ENCODE data around the gene PTK6.

Gene PTK6

GRCh38 chr20:63508072-63508768 is 29.0 kb downstream of the PTK6 start:
- no peak for DNase-seq (ENCODE audit: low read depth, low spot score)

DNA sequence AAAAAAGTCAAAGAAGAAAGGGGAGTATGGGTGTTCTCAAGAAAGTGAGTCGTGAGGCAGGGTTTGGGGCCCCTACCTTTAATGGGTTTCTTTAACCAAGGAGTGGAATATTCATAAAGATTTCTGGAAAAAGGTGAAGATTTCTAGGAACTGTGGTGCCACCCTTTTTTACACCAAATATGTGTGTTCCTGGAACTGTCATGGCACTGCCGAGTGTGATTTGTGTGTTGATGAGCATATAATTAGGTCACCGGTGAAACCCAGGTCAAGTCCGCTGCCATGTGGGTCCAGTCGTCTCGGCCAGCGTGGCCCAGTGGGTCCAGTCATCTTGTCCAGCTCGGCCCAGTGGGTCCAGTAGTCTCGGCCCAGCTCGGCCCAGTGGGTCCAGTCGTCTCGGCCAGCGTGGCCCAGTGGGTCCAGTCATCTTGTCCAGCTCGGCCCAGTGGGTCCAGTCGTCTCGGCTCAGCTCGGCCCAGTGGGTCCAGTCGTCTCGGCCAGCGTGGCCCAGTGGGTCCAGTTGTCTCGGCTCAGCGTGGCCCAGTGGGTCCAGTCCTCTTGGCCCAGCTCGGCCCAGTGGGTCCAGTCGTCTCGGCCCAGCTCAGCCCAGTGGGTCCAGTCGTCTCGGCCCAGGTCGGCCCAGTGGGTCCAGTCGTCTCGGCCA is 30.0 kb downstream of the PTK6 start:
- DNase-seq (ENCODE audit: low read depth, low spot score) = no peak

- DNase-seq (ENCODE audit: low read depth, low spot score) = no peak
These were observed 31.5 kb downstream of the PTK6 start for GRCh38 chr20:63505723-63506122.

GRCh38 chr20:63505281-63505680 is 31.9 kb downstream of the PTK6 start:
- DNase-seq (ENCODE audit: low read depth, low spot score) = no peak

DNA sequence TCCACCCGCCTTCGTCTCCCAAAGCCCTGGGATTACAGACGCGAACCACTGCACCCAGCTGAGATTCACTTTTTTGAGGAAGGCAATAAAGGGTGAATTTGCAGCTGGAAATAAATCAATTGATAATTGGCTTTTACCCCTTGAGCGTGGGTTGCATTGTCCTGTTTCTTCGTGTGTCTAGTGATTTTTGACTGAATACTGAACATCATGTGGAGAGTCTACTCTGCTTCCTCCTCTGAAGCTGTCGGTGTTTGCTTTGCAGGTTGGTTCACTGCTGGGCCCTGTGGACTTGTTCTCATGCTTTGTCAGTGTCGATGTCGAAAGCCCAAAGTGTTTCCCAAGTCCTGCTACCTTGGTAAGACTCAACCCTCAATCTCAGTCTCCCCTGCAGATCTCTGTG is 32.5 kb downstream of the PTK6 start:
- no peak for DNase-seq (ENCODE audit: low read depth, low spot score)

DNA sequence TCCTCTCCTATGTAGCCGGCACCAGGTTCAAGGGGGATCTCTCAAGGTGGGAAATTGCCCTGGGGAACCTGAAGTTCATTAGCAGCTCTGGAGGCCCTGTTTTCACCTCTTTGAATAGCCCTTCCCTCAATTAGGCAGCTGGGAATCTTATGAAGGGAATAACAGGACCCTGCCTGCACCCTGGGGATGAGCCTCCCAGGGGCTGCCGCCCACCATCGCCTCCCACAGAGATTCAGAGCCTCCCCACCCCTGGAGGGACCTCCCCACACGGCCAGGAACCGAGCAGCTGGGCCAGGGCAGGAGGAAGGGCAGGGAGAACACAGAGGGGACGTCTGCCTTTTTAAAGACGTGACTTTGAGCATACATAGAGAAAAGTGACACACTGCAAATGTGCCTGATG is 33.7 kb downstream of the PTK6 start:
- no peak for DNase-seq (ENCODE audit: low read depth, low spot score)

- DNase-seq (ENCODE audit: low read depth, low spot score) = no peak
These were observed 34.5 kb downstream of the PTK6 start for GRCh38 chr20:63502671-63503172.

- no peak for DNase-seq (ENCODE audit: low read depth, low spot score)
These were observed 35.1 kb downstream of the PTK6 start for GRCh38 chr20:63501818-63502670.

- DNase-seq (ENCODE audit: low read depth, low spot score) = no peak
These were observed 36.0 kb downstream of the PTK6 start for GRCh38 chr20:63500902-63501817.

GRCh38 chr20:63500151-63500901 is 36.9 kb downstream of the PTK6 start:
- no peak for DNase-seq (ENCODE audit: low read depth, low spot score)

DNA sequence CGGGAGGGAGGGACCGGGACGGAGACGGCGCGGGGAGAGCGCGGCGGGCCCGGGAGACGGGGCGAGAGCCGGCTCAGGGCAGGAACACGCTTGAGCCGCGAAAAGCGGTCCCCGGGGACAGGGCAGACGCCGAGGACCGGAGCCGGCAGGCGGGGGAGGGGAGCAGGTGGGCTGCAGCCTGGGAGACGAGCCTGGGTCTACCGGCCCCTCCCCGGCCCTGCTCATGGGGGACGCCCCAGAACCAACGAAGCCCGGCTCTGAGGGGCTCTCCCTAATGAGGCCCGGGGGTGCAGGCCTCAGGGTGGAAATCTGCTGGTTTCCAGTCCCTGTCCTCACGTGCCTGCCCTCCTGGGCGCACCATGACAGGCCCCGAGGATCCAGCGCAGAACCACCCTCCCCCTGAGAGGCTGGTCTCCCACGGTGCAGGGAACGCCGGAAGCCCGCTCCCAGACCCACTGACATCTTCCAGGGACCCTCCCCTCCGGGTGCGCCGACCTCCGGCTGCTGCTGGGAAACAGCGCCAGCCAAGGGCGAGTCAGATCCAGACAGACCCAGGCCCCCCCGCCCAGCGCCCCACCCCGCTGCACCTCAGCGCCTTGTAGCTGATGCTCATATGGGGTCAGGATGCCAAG is 37.7 kb downstream of the PTK6 start:
- no peak for DNase-seq (ENCODE audit: low read depth, low spot score)

- DNase-seq (ENCODE audit: low read depth, low spot score) = peak; percentile 41
These were observed 38.2 kb downstream of the PTK6 start, which contains the start of gene EEF1A2 for GRCh38 chr20:63498960-63499337. EEF1A2 (minus strand) TSS chr20:63499083; CDS start chr20:63497763, 1,320 bp downstream.

GRCh38 chr20:63497946-63498935 is 38.9 kb downstream of the PTK6 start:
- peak; percentile 67 for DNase-seq (ENCODE audit: low read depth, low spot score)

- DNase-seq (ENCODE audit: low read depth, low spot score) = no peak
These were observed 39.8 kb downstream of the PTK6 start for GRCh38 chr20:63497138-63497945.

DNA sequence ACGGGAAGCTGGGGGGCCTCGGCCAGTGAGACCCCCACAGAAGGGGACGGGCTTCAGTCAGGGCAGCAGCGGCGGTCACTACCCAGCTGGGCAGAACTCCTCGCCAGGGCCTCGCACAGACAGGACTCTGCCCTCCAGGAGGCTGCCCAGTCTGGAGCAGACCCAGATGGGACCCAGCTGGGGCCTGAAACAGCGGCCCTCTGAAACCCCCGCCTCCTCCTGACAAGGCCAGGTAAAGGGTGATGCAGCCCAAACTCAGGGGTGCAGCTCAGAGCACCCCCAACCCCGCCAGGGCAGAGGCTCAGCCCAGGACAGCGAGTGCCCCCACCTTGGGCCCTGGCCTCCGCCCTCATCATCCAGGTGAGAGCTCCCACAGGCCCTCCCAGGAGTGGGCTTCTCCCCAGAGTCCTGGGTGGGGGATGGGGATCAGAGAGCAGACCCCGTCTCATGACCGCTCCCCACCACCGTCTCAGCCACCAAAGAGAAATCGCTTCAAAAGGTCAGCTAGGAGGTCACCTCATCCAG is 40.5 kb downstream of the PTK6 start:
- DNase-seq (ENCODE audit: low read depth, low spot score) = no peak

DNA sequence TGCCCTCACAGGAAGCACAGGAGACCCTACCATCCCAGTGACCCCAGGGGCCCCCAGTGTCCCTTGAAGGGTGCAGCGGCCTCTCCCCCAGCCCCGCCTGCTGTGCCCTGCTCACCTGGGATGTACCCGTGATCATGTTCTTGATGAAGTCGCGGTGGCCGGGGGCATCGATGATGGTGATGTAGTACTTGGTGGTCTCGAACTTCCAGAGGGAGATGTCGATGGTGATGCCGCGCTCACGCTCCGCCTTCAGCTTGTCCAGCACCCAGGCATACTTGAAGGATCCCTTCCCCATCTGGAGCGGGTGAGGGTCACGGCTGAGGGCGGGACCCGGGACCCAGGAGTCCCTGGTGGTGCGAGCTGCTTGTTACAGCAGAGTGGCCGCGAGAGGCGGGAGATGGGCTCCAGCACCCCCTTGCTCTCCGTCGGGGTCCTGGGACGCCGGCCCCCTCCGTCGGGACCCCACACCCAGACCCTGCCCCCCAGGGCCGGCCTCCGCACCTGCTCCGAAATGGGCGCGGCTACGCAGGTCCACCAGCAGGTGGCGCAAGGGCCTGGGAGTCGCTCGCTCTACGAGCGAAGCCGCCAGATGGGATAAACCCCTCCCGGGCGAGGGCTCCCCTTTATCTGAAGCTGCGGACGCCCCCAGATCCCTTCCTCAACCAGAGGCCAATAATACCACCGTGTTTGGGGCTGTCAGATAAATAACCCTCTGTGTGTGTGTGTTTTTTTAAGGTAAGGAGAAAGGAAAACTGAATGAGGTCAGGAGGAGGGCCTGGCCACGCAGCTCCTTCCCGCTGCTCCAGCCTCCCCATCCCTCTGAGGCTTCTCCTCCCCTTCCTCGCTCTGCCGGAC is 41.2 kb downstream of the PTK6 start:
- DNase-seq (ENCODE audit: low read depth, low spot score) = peak; percentile 71
